HG02884 (cell line): Measurements from ENCODE around the gene ATN1.
A peak's percentile ranks its signal among the peaks of the same experiment; 100 is the strongest.
"Not testable (repeated sequence)": the region's sequence is repeated elsewhere in the genome, so short reads cannot be mapped to it uniquely, and the experiment has no call there.

Source experiments
- ATAC-seq: cut with Tn5 transposase; IDR thresholded peaks from one replicate; pipeline ENCODE4 v1.9.1; 2021; ENCODE audit warnings: mild to moderate bottlenecking, moderate library complexity; ENCODE audit not compliant: unreplicated experiment

Gene ATN1

DNA sequence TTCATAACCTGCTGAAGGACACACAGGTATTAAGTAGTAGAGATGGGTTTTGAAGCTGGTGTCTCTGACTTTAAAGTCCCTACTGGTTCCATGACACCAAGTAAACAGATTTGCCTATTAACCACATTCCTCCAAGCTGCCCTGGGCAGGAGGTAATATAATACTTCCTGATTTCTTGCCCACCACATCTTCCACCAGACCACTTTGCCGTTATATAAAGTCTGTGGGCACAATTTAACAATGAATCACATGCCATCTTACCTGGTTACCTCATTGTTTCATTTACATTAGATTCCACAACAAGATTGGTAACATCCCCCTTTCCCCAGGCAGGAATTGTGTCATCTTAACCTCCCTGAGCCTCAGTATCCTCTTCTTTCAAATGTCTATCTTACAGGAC, 24.0 kb upstream of the ATN1 start:
- ATAC-seq: no peak

DNA sequence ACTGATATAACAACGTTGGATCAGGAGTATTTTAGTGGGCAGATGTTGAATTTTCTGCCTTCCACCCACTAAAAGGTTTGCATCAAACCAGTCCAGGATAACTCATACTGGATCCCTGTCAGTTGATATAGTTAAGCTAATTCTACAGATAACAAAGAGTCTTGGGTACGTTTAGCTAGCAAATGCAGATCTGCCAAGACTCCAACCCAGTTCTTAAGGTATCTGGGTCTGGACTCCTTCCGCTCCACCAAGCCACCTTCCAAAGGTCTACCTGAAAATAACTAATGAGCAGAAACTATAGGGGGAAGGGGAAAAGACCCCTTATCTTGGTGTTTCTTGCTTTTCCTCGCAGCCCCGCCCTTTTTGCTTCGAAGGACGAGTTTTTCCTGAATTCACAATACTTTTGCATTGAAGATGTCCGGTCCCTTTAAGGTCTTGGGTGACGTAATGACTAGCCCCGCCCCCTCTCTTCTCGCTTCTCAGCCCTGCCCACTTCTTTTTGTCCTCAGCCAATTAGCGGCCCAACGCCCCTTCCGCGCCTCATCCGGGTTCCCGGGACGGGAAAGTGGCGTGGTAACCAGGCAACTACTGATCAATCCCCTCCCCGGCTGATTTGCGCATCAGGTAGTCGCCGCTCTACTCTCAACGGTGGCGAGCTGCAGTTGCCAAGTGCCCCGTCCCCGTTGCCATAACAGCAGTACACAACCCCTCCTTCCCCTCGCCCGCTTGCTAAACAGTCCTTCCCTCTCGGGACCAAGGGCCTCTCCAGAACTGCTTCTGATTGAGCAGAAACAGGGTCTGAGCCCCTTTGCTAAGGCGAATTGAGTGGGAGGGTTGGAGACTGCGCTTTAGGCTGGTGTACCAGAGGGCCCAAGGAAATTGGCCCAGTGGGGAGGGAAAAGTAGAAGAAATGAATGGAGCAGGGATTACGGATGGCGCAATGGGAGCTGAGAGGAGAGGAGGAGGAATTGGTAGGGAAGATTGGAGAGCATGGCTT, 23.2 kb upstream of the ATN1 start, which contains the start of gene LRRC23:
TSS of gene LRRC23 (plus strand) at position 543 of the 997 bp plus-strand sequence. CDS start 812 bp downstream, outside the sequence.
- ATAC-seq: peak; percentile 92

DNA sequence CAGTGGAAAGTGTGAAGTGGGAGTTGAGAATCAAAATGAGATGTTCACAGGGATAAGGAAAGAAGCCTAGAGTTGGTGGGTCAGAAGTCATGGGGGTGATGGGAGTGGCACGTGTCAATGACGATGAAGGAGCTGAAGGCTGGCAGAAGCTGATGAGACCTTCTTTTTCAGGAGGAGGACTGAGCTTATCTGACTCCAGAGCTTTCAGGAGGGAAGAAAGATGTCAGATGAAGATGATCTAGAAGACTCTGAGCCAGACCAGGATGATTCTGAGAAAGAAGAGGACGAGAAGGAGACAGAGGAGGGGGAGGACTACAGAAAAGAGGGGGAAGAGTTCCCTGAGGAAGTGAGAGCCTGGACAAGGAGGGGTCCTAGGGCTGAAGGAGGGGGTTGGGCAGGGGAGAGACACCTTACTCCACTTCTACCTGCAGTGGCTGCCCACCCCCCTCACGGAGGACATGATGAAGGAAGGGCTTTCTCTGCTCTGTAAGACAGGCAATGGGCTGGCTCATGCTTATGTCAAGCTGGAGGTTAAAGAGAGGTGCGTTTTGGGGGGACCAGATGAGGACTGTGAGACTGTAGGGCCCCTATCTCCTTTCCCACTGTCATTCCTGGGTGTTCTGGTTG, 22.2 kb upstream of the ATN1 start:
- ATAC-seq: no peak

DNA sequence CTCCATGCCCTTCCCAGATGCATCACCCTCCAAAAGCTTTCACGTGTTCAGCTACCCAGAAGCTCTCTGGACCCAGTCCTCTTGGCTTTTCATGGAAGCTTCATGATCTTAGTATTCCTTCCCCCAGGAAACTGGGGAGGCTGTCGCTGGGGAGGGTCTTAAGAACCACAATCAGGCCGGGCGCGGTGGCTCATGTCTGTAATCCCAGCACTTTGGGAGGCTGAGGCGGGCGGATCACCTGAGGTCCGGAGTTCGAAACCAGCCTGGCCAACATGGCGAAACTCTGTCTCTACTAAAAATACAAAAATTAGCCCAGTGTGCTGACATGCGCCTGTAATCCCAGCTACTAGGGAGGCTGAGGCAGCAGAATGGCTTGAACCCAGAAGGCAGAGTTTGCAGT, 19.6 kb upstream of the ATN1 start:
- ATAC-seq: not testable (repeated sequence)

DNA sequence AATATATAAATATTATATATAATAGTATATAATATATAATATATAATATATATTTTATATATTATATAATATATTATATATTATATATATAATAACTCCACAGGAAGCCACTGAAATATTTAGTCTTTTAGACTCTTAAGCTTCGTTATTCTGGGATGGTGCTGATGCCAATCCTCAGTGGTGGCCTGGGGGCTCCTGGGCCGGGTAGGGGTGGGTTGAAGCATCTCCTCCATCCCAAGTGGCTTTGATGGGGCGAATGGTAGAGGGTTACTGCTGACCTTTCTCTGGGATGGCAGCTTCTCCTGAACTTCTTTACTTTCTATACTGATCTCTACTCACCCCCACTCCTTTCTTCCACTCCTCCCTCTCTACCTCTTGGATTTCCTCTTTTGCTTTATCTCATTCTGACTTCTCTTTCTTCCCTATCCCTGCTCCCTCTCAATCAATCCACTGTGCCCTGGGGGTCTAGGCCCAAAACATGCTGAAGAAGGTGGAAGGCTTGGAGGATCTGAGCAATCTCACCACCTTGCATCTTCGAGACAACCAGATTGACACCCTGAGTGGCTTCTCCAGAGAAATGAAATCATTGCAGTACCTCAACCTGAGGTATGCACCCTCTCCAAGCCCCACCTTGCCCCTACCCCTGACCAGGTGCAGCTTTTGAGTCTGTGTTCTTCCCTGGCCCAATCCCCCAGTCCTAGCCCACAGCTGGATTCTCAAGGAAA, 18.2 kb upstream of the ATN1 start:
- no peak for ATAC-seq

DNA sequence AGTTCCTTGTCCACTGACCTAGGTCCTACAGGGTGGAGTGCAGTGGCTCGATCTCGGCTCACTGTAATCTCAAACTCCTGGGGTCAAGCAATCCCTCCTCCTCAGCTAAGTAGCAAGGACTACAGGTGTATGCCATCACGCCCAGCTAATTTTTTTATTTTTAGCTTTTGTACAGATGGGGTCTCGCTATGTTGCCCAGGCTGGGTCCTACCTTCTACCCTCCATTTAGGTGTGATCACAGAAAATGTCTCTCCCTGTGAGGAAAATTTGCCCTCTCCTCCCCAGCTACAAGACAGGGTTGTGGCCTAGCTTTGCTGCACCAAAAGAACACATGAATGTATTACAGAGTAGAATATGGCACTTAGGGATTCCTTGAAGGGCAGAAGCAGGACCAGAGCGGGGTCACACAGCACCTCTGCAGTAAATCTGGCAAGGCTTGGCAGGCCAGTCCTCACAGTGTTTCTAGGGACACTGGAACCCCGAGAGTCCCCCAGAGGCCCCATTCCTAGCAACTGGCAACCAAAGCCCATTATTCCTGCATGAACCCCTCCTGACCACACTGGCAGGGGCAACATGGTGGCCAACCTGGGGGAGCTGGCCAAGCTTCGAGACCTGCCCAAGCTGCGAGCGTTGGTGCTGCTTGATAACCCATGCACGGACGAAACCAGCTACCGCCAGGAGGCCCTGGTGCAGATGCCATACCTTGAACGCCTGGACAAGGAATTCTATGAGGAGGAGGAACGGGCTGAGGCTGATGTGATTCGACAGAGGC, 15.4 kb upstream of the ATN1 start:
- no peak for ATAC-seq

DNA sequence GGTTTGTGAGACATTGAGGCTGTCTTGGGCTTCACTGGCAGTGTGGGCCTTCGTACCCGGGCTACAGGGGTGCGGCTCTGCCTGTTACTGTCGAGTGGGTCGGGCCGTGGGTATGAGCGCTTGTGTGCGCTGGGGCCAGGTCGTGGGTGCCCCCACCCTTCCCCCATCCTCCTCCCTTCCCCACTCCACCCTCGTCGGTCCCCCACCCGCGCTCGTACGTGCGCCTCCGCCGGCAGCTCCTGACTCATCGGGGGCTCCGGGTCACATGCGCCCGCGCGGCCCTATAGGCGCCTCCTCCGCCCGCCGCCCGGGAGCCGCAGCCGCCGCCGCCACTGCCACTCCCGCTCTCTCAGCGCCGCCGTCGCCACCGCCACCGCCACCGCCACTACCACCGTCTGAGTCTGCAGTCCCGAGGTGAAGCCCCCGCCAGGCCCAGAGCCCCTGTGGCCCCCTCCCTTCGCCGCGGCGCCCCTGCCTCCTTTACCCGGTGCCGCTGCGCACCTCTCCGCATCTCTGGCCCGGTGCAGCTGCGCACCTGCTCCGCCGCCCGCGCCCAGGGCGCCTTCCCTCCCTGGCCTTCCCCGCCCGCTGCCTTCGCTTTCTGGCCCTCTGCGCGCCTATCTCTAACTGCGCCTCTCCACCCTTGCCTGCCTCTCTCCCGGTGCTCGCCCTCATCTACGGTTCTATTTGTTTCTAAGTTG, 13.4 kb upstream of the ATN1 start, which contains the start of gene ENO2:
TSS of gene ENO2 (plus strand) at position 335 of the 701 bp plus-strand sequence. CDS start 1,253 bp downstream, outside the sequence.
- ATAC-seq: peak; percentile 50

DNA sequence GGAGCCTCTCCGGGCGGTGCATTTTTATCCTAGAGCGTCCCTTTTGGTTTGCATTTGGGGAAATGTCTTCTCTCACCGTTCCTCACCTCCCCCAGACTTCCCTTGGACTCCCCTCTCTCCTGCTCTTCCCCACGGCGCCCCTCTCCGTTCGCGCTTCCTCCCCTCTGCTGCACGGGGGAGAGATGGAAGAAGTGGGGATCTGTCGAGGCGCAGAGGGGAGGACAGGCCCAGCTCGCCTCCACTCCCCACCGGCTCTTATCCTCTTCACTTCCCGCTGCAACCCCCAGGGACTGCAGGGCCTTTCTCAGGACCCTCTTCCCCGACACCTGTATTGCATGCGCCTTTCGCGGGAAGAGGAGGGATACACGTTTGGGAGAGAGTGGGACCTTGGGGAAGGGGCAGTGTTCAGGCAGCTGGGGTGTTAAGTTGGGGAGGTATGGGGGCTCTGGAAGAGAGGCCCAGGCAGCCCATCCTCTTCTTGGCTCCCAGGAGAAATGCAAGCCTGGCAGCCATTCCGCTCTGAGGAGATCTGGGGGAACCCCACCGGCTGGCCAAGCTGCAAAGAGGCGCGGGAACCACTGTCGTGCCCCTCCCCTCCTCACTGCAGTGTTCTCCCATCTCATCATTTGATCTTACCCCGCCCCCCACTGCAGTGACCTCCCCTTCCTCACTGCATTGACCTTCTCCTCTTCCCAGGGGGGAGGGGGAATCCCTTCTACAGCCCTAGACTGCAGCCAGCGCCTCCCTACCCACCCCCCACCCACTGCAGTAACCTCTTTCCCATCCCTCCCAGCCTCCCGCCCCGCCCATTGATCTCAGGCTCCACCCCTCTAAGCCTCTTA, 12.6 kb upstream of the ATN1 start:
- no peak for ATAC-seq

DNA sequence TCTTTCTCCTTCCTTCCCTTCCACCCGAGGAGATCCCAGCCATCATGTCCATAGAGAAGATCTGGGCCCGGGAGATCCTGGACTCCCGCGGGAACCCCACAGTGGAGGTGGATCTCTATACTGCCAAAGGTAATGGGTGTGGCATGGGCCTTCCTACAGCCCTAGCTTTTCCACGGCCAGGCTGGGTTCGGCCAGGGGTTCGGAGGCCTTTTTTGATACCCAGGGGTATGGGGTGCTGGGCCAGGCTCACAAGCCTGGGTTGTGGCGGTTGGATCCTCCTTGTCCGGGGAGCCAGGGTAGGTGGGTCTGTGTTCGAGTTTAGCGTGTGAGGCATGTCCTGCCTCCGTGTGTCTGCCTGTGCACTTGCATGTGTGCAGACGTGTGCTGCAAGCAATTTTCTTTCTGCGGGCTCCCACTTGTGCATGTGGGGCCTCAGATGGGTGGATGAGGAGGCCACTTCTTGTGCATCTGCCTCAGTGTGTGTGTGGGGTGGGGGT, 11.9 kb upstream of the ATN1 start:
- no peak for ATAC-seq

DNA sequence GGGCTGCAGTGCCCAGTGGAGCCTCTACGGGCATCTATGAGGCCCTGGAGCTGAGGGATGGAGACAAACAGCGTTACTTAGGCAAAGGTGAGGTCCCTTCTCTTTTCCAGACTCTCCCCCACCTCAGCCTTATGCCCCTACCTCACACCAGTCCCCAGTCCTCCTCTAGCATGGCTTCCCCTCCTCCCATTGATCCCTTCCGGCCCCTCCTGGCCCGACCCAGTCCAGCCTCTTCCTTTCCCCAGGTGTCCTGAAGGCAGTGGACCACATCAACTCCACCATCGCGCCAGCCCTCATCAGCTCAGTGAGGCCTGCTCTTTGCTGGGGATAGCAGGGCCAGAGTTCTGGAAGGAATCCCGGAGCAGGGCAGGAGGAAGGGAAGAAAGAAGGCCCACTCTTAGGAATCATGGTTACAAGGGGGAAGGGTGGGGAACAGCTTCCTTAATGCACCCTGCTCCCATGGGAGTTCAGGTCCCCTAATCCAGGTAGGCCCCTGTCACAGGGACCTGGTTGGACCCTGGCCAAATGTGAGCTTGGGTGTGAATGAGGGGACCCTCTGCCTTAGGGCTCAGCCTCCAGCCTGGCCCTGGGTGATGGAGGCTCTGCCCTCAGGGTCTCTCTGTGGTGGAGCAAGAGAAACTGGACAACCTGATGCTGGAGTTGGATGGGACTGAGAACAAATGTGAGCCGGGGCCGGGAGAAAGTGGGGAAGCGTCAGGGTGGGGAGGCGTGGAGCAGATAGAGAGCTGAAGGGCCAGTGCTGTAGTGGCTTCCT, 11.1 kb upstream of the ATN1 start:
- no peak for ATAC-seq

DNA sequence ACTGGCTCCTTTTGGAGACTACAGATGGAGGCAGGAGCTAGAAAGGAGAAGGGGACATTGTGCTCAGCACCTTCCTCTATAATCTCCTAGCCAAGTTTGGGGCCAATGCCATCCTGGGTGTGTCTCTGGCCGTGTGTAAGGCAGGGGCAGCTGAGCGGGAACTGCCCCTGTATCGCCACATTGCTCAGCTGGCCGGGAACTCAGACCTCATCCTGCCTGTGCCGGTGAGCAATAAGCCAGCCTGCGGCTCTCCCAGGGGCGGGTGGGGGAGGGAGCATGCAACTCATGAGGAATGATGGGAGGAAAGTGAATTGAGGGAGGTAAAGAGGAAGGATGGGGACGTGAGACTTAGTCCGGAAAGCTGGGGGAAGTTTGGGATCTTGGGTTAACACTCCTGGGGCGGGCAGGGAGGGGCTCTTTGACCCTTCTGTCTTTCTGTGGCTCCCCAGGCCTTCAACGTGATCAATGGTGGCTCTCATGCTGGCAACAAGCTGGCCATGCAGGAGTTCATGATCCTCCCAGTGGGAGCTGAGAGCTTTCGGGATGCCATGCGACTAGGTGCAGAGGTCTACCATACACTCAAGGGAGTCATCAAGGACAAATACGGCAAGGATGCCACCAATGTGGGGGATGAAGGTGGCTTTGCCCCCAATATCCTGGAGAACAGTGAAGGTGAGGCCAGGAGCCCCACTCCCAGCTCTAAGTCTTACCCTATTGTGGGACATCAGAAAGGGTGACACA, 10.1 kb upstream of the ATN1 start:
- no peak for ATAC-seq

DNA sequence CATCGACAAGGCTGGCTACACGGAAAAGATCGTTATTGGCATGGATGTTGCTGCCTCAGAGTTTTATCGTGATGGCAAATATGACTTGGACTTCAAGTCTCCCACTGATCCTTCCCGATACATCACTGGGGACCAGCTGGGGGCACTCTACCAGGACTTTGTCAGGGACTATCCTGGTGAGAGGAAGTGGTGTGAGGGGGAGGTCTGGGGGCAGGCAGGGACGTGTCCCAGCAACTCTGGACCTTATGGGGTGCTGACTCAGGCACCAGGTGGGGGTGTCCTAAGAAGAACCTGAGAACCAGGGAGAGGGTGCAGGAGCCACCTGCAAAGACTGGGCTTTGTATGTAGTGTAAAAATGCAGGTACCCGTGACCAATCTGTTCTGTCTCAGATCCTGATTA, 8.2 kb upstream of the ATN1 start:
- no peak for ATAC-seq

DNA sequence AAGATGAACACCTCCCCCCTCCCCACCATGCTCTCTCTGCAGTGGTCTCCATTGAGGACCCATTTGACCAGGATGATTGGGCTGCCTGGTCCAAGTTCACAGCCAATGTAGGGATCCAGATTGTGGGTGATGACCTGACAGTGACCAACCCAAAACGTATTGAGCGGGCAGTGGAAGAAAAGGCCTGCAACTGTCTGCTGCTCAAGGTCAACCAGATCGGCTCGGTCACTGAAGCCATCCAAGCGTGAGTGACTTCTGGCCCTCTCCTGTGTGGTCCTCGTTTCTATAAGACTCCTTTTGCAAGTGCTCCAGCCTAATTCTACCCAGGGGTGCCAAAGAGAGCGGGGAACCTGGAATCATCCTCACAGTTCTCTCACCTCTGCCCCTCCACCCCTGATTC, 6.2 kb upstream of the ATN1 start:
- ATAC-seq: no peak

DNA sequence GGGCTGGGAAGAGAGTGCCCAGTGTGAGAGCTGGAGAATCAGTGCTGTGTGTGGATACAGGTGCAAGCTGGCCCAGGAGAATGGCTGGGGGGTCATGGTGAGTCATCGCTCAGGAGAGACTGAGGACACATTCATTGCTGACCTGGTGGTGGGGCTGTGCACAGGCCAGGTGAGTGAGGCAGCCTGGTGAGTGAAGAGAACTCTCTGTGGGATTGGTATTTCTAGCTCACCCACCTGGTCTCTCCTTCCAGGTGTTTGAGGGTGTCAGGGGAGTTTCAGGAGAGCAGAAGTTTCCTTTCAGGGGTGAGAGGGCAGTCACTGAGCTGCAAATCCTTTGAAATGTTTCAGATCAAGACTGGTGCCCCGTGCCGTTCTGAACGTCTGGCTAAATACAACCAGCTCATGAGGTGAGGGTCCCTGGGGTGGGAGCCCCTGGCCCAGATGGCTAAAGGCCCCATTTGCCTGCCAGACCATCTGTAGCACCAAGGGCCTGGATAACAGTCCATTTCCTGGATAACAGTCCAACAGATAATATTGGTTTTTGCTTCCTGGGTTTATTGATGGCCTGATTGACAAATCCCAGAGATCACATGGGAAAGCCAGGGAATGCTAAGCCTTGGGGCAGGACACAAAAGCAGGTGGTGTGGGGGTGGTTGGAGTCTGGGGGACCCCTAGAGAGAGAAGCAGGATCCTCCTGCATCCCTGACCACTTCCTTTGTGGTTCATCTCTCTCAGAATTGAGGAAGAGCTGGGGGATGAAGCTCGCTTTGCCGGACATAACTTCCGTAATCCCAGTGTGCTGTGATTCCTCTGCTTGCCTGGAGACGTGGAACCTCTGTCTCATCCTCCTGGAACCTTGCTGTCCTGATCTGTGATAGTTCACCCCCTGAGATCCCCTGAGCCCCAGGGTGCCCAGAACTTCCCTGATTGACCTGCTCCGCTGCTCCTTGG, 5.5 kb upstream of the ATN1 start:
- ATAC-seq: no peak

DNA sequence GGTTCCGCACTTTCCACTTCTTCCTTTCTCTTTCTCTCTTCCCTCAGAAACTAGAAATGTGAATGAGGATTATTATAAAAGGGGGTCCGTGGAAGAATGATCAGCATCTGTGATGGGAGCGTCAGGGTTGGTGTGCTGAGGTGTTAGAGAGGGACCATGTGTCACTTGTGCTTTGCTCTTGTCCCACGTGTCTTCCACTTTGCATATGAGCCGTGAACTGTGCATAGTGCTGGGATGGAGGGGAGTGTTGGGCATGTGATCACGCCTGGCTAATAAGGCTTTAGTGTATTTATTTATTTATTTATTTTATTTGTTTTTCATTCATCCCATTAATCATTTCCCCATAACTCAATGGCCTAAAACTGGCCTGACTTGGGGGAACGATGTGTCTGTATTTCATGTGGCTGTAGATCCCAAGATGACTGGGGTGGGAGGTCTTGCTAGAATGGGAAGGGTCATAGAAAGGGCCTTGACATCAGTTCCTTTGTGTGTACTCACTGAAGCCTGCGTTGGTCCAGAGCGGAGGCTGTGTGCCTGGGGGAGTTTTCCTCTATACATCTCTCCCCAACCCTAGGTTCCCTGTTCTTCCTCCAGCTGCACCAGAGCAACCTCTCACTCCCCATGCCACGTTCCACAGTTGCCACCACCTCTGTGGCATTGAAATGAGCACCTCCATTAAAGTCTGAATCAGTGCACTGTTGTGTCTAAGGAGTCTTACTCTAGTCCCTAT, 4.6 kb upstream of the ATN1 start:
- ATAC-seq: no peak

DNA sequence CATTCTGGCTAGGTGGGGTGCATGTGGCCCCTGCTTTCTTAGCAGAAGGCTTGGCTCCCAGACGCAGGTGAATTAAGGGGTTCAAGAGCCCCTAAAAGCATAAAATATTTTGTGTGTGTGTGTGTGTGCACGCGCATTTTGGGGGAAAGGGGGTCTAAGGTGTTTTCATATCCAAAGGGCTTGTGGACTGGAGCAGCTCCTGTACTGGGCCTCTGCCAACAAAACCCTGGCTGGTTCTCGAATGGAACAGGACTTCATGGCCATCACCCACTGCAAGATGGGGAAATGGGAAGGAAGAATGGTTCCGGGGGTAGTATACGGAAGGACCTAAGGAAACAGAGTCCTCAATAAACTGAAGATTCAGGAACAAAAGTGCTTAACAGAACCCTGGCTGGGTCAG, 3.9 kb upstream of the ATN1 start:
- ATAC-seq: no peak
